GM12878 (cell line): Measurements from ENCODE around the gene TNRC6C.

Experiments used
- CTCF ChIP-seq, 3 experiments: IDR thresholded peaks in 2 of 3; conservative IDR thresholded peaks in 1 of 3; 2 replicates each; pipeline ENCODE4 v1.5.1; 2011; ENCODE audit warnings: low read depth in 3 of 3, low read length in 3 of 3, mild to moderate bottlenecking in 3 of 3, control low read depth in 2 of 3, moderate library complexity in 2 of 3, inconsistent platforms in 1 of 3, mixed read lengths in 1 of 3; ENCODE audit not compliant: control insufficient read depth in 2 of 3, insufficient read depth in 1 of 3; ENCODE audit errors: extremely low read depth in 1 of 3
- IKZF1 ChIP-seq: fragments of 450-650 bp; conservative IDR thresholded peaks from 2 replicates; pipeline ENCODE4 v1.6.1; 2017; ENCODE audit warnings: antibody characterized with exemption, mild to moderate bottlenecking
- NFYA ChIP-seq: IDR thresholded peaks from 2 replicates; pipeline ENCODE4 v1.6.1; 2011; ENCODE audit warnings: low read depth, mild to moderate bottlenecking, low read length, improper control_type of control experiment, borderline replicate concordance
- PKNOX1 ChIP-seq: fragments of 450-650 bp; IDR thresholded peaks from 2 replicates; pipeline ENCODE4 v1.6.1; 2016; ENCODE audit warnings: mild to moderate bottlenecking
- SRF ChIP-seq, 2 experiments: IDR thresholded peaks; 2 replicates each; pipeline ENCODE4 v1.6.1; 2011; ENCODE audit warnings: low read depth in 2 of 2, low read length in 2 of 2, mild to moderate bottlenecking in 1 of 2, moderate library complexity in 1 of 2
- TARDBP ChIP-seq: IDR thresholded peaks from 2 replicates; pipeline ENCODE4 v1.6.1; 2016; ENCODE audit warnings: borderline replicate concordance

- no peak for TF ChIP-seq IKZF1
- no peak for TF ChIP-seq TARDBP
- no peak for TF ChIP-seq CTCF (IDR thresholded peaks at IDR 0.05 in 2 of 3, conservative IDR thresholded peaks at IDR 0.05 in 1 of 3; ENCODE audit: control insufficient read depth in 2 of 3, extremely low read depth in 1 of 3, insufficient read depth in 1 of 3, low read depth in 3 of 3, low read length in 3 of 3)
- TF ChIP-seq PKNOX1, result no peak
- no peak for TF ChIP-seq SRF (IDR thresholded peaks at IDR 0.05; ENCODE audit: low read depth in 2 of 2, low read length in 2 of 2)
- TF ChIP-seq NFYA, result no peak
Observed at GRCh38 chr17:78023042-78023441, 64.5 kb downstream of the TNRC6C start.
